Loucy (cell line): ENCODE data around the gene LCP1.

Experiments
- H2AFZ ChIP-seq: fragments of 200-600 bp; sonication (generic); 2 replicates; pipeline ENCODE4 v1.6.0; 2016; ENCODE audit warnings: antibody characterized with exemption, mild to moderate bottlenecking, low read length, moderate library complexity
- H3F3A ChIP-seq: fragments of 200-600 bp; 2 replicates; pipeline ENCODE4 v1.6.0; 2016; ENCODE audit warnings: antibody characterized with exemption, low read depth, mild to moderate bottlenecking
- H3K27me3 ChIP-seq: fragments of 200-600 bp; sonication (generic); 2 replicates; pipeline ENCODE4 v1.6.1; 2014; ENCODE audit warnings: low read length, mild to moderate bottlenecking; ENCODE audit not compliant: insufficient read depth, poor library complexity, severe bottlenecking
- H3K36me3 ChIP-seq: fragments of 200-600 bp; sonication (generic); 2 replicates; pipeline ENCODE4 v1.6.1; 2016; ENCODE audit warnings: low read length; ENCODE audit not compliant: insufficient read depth
- H3K4me1 ChIP-seq: fragments of 200-600 bp; sonication (generic); 2 replicates; pipeline ENCODE4 v1.5.1; 2014; ENCODE audit warnings: low read length, mild to moderate bottlenecking; ENCODE audit not compliant: insufficient read depth, poor library complexity, severe bottlenecking
- H3K4me2 ChIP-seq: fragments of 200-600 bp; sonication (generic); 2 replicates; pipeline ENCODE4 v1.6.0; 2014; ENCODE audit warnings: antibody characterized with exemption, low read length, low read depth, mild to moderate bottlenecking; ENCODE audit not compliant: poor library complexity, severe bottlenecking
- H3K4me3 ChIP-seq: fragments of 200-600 bp; sonication (generic); 2 replicates; pipeline ENCODE4 v1.5.1; 2014; ENCODE audit warnings: low read length, mild to moderate bottlenecking, mixed read lengths; ENCODE audit not compliant: poor library complexity, severe bottlenecking
- H3K79me2 ChIP-seq: fragments of 200-600 bp; sonication (generic); 2 replicates; pipeline ENCODE4 v1.6.1; 2014; ENCODE audit warnings: low read length; ENCODE audit not compliant: insufficient read depth
- H3K9ac ChIP-seq: fragments of 200-600 bp; sonication (generic); 2 replicates; pipeline ENCODE4 v1.6.0; 2014; ENCODE audit warnings: mild to moderate bottlenecking, low read depth, low read length, moderate library complexity; ENCODE audit not compliant: poor library complexity, severe bottlenecking
- H3K9me2 ChIP-seq: fragments of 200-600 bp; sonication (generic); replicated peaks from 2 replicates; pipeline ENCODE4 v1.6.1; 2016; ENCODE audit warnings: low read depth, low read length, mixed read lengths
- H3K9me3 ChIP-seq: fragments of 200-600 bp; sonication (generic); 2 replicates; pipeline ENCODE4 v1.6.1; 2014; ENCODE audit warnings: mild to moderate bottlenecking, antibody characterized with exemption, low read length, low read depth; ENCODE audit not compliant: insufficient read depth
- H4K20me1 ChIP-seq: fragments of 200-600 bp; sonication (generic); 2 replicates; pipeline ENCODE4 v1.6.0; 2014; ENCODE audit warnings: antibody characterized with exemption, low read length, mild to moderate bottlenecking; ENCODE audit not compliant: insufficient read depth, poor library complexity, severe bottlenecking
- CTCF ChIP-seq: fragments of 200-600 bp; sonication (generic); conservative IDR thresholded peaks from 2 replicates; pipeline ENCODE4 v1.5.1; 2014; ENCODE audit warnings: mild to moderate bottlenecking, antibody characterized with exemption, low read length
- EZH2phosphoT487 ChIP-seq: fragments of 200-600 bp; IDR thresholded peaks from 2 replicates; pipeline ENCODE4 v1.6.1; 2018; ENCODE audit warnings: antibody characterized with exemption, mild to moderate bottlenecking, moderate library complexity, borderline replicate concordance

The LCP1 gene

DNA sequence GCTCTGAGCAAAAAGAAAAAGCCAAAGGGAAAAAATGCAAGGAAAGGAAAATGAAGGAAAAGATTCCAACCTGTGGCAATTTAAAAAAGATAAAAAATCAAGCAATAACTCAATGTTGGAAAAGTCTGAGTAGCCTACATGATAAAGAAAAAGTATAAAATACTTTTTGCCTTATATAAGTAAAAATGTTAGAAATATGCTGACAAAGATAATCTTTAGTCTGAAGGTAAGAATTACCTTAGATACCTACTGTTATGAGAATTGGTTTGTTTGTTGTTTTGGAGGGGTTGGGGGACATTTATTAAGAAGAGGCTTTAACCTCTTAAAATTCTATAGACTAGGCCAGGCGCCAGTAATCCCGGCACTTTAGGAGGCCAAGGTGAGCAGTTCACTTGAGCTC, 47.5 kb downstream of the LCP1 start:
- Histone ChIP-seq H3F3A (no peaks in the 10 kb centered on the region), H3K27me3 (no peaks in the 10 kb centered on the region), H3K4me1 (peaks cover 4% of the 10 kb centered on the region), H3K36me3 (peaks cover 97% of the 10 kb centered on the region), H3K9me3 (no peaks in the 10 kb centered on the region), H4K20me1 (no peaks in the 10 kb centered on the region), H3K9ac (no peak overlapping the region), H2AFZ (no peak overlapping the region), H3K9me2 (no peaks in the 10 kb centered on the region), H3K4me3 (no peak overlapping the region), H3K4me2 (no peak overlapping the region), H3K79me2 (no peaks in the 10 kb centered on the region)
- TF ChIP-seq CTCF (no peak), EZH2phosphoT487 (no peak)

GRCh38 chr13:46132109-46132508, 49.9 kb downstream of the LCP1 start:
- Histone ChIP-seq H3K9ac (no peak overlapping the region), H3K36me3 (peaks cover 91% of the 10 kb centered on the region), H3K27me3 (no peaks in the 10 kb centered on the region), H3K4me3 (no peak overlapping the region), H3K4me1 (peaks cover 12% of the 10 kb centered on the region), H4K20me1 (no peaks in the 10 kb centered on the region), H3K9me2 (no peaks in the 10 kb centered on the region), H3K79me2 (no peaks in the 10 kb centered on the region), H3K9me3 (no peaks in the 10 kb centered on the region), H3F3A (peaks cover 5% of the 10 kb centered on the region; the same call in 1 of the 2 replicates), H3K4me2 (no peak overlapping the region), H2AFZ (no peak overlapping the region)
- TF ChIP-seq CTCF (no peak), EZH2phosphoT487 (no peak)

GRCh38 chr13:46131705-46132104, 50.3 kb downstream of the LCP1 start:
- Histone ChIP-seq H3K4me3 (no peak overlapping the region), H3F3A (peaks cover 5% of the 10 kb centered on the region; the same call in 1 of the 2 replicates), H3K9ac (no peak overlapping the region), H3K4me1 (peaks cover 16% of the 10 kb centered on the region), H4K20me1 (no peaks in the 10 kb centered on the region), H3K9me2 (no peaks in the 10 kb centered on the region), H3K79me2 (no peaks in the 10 kb centered on the region), H2AFZ (no peak overlapping the region), H3K27me3 (no peaks in the 10 kb centered on the region), H3K4me2 (no peak overlapping the region), H3K9me3 (no peaks in the 10 kb centered on the region), H3K36me3 (peaks cover 91% of the 10 kb centered on the region)
- TF ChIP-seq CTCF (no peak), EZH2phosphoT487 (no peak)
